ES-I3 (cell line): ENCODE data around the gene WNK2.

Experiments
- H3K36me3 ChIP-seq: 2 replicates; pipeline ENCODE4 v1.6.1; 2013; ENCODE audit warnings: mild to moderate bottlenecking, low read length, control low read depth, moderate library complexity; ENCODE audit not compliant: insufficient read depth
- H3K4me1 ChIP-seq: 2 replicates; pipeline ENCODE4 v1.6.1; 2013; ENCODE audit warnings: mild to moderate bottlenecking, control low read depth, low read length; ENCODE audit not compliant: insufficient read depth
- H3K9ac ChIP-seq: 2 replicates; pipeline ENCODE4 v1.6.1; 2013; ENCODE audit warnings: low read depth, mild to moderate bottlenecking, low read length, moderate library complexity
- H3K9me3 ChIP-seq: 2 replicates; pipeline ENCODE4 v1.6.1; 2013; ENCODE audit warnings: mild to moderate bottlenecking, low read length, moderate library complexity; ENCODE audit not compliant: control insufficient read depth, insufficient read depth

WNK2 gene

DNA sequence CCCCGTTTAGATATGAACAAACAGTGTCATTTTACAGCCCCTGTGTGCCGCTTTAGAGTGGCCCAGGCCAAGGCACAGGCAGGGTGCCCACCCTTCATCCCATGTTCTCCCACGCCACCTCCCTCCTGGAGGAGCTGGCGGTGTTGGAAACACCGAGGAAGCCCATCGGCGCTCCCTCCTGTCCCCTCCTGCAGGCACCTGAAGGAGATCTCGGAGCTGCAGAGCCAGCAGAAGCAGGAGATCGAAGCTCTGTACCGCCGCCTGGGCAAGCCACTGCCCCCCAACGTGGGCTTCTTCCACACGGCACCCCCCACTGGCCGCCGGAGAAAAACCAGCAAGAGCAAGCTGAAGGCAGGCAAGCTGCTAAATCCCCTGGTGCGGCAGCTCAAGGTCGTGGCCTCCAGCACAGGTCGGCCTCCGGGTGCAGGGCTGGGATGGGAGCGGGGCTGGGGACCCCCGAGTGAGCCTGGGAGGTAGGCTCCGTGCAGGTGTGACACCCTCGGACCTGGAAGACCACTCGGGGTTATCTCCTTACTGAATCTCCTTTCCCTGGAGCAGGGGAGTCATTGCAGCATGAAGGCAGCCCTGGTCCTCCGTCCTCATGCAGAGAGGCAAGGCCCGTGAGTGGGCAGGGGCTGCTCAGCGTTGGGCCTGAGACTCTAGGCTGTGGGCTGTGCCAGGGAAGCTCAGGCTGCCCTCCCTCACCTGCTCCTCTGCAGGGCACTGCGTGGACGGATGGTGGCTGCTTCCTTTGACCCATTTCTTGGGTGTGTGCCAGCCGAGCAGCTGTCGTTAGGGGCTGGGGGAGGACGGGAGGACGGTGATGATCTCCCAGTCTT lies 113.9 kb downstream of the WNK2 start:
- H3K9me3 ChIP-seq = no peaks in the 10 kb centered on the region
- no peaks in the 10 kb centered on the region for H3K4me1 ChIP-seq
- no peak overlapping the region for H3K9ac ChIP-seq
- no peaks in the 10 kb centered on the region for H3K36me3 ChIP-seq

- H3K9ac ChIP-seq = no peak overlapping the region
Observed at GRCh38 chr9:93298498-93299417, 114.8 kb downstream of the WNK2 start.

DNA sequence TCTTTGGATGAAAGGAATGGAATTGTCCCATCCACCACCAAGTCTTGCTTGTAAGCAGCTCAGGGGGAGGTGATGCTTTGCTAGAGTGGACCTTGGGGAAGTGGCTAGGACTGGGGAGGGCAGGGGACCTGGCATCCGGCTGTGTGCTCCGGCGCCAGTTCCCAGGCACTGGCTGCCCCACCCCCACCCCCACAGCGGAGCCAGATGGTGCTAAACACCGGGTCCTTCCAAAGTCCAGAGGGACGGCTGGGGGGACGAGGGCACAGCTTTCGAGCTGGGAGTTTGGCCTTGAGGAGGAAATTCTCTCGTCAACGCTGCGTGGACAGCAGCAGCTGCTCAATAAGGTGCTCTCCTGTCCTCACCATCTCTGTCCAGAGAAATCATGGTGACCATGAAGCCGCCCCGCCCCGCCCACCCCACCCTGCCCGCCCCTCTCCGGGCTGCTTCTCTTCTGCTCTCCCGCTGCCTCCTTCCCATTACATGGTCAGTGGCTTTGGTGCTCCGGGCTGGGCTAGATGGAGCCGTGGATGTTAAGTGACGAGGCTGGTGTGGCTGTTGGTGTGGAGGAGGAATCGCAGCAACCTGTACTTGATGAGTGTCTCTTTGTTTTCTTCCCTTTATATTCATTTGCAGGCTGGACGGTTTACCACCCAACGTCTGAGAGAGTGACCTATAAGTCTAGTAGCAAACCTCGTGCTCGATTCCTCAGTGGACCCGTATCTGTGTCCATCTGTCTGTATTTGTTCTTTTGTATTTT lies 115.7 kb downstream of the WNK2 start:
- Histone ChIP-seq H3K4me1 (no peaks in the 10 kb centered on the region), H3K9ac (no peak overlapping the region), H3K9me3 (no peaks in the 10 kb centered on the region), H3K36me3 (no peaks in the 10 kb centered on the region)

More at GRCh38 chr9:93298498-93299417, 114.8 kb downstream of the WNK2 start:
- Histone ChIP-seq H3K36me3 (no peaks in the 10 kb centered on the region), H3K4me1 (no peaks in the 10 kb centered on the region), H3K9me3 (no peaks in the 10 kb centered on the region)

- no peaks in the 10 kb centered on the region for H3K36me3 ChIP-seq
- no peaks in the 10 kb centered on the region for H3K9me3 ChIP-seq
- H3K4me1 ChIP-seq = no peaks in the 10 kb centered on the region
- no peak overlapping the region for H3K9ac ChIP-seq
Observed at GRCh38 chr9:93300175-93300572, 116.2 kb downstream of the WNK2 start.

DNA sequence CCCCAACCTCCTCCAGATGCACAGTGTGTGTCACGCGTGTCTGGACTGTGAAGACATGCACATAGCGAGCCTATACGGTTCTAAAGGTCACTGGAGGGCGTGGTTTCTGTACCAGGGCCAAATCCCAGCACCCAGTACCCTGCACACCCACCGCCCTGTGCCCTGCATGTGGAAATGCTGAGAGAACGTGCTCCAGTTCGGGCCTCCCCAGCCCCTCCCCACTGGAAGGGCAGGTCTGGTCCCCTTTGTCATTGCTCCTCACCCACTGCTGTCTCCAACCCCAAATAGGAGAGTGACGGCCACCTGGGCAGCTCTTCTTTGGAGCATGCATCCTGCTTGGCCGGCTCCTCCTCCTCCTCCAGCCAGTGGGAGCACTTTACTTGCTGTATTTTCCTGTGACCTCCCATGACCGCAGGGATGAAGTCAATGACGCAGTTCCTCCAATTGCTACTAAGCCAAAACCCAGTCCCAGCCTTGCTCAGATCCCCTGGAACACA lies 116.7 kb downstream of the WNK2 start:
- Histone ChIP-seq H3K9ac (no peak overlapping the region), H3K9me3 (no peaks in the 10 kb centered on the region), H3K36me3 (no peaks in the 10 kb centered on the region), H3K4me1 (no peaks in the 10 kb centered on the region)

DNA sequence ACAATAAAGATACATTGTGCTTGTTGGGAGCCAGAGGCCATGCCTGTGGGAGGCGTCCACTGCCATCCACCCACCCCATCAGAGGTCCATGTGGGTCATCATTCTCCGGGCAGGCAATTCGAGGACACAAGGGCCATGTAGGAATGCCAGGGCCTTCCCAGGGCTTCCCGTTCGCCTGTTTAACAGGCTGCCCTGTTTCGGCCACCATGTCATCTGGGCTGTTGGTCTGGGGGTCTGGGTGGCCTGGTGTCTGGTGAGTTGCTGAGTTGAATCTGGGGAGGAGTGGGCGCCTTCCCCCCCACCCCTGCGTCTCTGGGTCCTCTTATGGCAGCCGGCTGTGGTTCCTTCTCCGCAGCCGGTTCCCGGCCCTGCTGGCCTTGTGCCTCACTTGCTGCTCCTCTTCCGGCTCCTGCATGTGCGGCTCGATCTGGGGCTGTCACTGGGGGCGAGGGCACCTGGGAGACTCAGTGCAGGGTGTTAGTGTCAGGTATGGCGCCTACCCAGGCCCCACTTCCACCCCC lies 117.4 kb downstream of the WNK2 start:
- no peaks in the 10 kb centered on the region for H3K9me3 ChIP-seq
- H3K36me3 ChIP-seq = no peaks in the 10 kb centered on the region
- no peaks in the 10 kb centered on the region for H3K4me1 ChIP-seq
- H3K9ac ChIP-seq = no peak overlapping the region

DNA sequence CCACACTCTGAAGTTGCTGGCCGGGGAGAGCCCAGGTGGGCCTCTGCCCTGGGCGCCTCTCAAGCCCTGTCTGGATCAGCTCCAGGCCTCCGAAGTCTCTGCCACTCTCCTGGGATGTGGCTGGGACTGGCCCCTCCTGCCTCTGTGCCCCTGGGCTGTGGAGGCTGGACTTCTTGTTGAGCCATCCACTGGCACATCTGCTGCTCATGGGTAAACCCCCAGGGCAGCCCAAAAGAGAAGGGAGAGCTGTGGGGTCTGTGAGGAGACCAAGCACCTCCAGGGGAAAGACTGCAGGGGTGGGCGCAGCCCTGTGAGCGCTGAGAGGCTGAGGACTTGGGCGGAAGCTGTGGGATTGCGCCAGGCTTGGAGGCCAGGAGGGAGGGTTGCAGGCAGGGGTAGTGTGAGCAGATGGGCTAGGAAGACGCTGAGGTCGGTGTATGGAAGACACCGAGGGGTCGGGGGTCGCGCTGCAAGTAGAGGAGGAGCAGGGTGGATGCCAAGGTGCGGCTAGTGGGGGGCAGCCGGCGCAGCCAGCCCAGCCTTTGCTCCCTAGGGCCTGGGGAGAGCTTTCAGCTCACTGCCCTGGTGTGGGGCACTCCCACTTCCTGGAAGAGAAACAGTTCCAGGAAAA lies 118.1 kb downstream of the WNK2 start:
- H3K36me3 ChIP-seq = no peaks in the 10 kb centered on the region
- no peak overlapping the region for H3K9ac ChIP-seq
- no peaks in the 10 kb centered on the region for H3K9me3 ChIP-seq
- no peaks in the 10 kb centered on the region for H3K4me1 ChIP-seq

GRCh38 chr9:93302586-93303257 lies 118.8 kb downstream of the WNK2 start:
- no peaks in the 10 kb centered on the region for H3K36me3 ChIP-seq
- H3K9me3 ChIP-seq = no peaks in the 10 kb centered on the region
- H3K4me1 ChIP-seq = no peaks in the 10 kb centered on the region
- H3K9ac ChIP-seq = no peak overlapping the region

GRCh38 chr9:93303258-93303771 lies 119.4 kb downstream of the WNK2 start:
- H3K36me3 ChIP-seq = no peaks in the 10 kb centered on the region
- H3K4me1 ChIP-seq = no peaks in the 10 kb centered on the region
- no peaks in the 10 kb centered on the region for H3K9me3 ChIP-seq
- H3K9ac ChIP-seq = no peak overlapping the region

DNA sequence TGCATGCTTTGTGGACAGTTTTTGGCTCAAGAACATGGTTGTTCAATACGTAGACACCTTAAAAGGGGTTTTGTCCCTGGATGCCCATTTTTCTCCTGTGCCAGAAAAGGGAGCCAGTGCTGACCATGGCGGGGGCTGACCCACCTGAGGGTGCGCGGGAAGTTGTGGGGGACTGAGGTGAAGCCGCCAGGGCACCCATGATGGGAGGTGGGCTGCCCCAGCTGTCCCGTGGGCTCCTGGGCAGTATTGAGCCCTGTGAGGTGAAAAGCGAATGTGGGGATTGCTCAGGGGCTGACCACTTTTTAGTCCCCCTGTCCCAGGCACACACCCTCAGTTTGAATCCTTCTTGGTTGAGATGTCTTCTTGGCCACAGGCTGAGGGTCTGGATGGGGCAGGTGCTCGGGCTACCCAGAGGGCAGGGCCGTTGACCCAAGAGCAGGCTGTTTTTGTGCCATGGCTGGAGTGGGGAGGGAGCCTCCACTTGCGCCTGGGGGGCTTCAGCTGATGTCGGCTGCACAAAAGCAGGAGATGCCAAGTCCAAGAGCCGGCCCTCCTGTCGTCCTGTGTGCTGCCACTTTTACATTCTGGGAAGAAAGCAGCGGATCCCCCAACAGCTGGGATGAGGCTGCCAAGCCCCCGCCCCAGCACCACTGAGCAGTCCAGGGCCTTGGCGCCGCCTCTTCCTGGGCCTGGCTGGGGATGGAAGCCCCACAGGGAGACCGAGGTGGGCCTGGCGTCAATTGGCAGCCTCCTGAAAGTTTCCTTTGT lies 120.1 kb downstream of the WNK2 start:
- no peaks in the 10 kb centered on the region for H3K36me3 ChIP-seq
- no peak overlapping the region for H3K9ac ChIP-seq
- no peaks in the 10 kb centered on the region for H3K4me1 ChIP-seq
- no peaks in the 10 kb centered on the region for H3K9me3 ChIP-seq

GRCh38 chr9:93304574-93305496 lies 120.9 kb downstream of the WNK2 start:
- H3K4me1 ChIP-seq = no peaks in the 10 kb centered on the region
- no peaks in the 10 kb centered on the region for H3K9me3 ChIP-seq
- H3K9ac ChIP-seq = no peak overlapping the region
- no peaks in the 10 kb centered on the region for H3K36me3 ChIP-seq
